Measurements from ENCODE around the gene TM7SF3. TPM values are rescaled to one million over a fixed set of nuclear protein-coding genes. Genes with fewer than 3 reads are reported as not detected.
A peak's percentile ranks its signal among the peaks of the same experiment; 100 is the strongest.
"Not testable (repeated sequence)": the region's sequence is repeated elsewhere in the genome, so short reads cannot be mapped to it uniquely, and the experiment has no call there.

The TM7SF3 gene
- total RNA-seq, 2 experiments from 2014 or later = 32.4 to 33.6 TPM

DNA sequence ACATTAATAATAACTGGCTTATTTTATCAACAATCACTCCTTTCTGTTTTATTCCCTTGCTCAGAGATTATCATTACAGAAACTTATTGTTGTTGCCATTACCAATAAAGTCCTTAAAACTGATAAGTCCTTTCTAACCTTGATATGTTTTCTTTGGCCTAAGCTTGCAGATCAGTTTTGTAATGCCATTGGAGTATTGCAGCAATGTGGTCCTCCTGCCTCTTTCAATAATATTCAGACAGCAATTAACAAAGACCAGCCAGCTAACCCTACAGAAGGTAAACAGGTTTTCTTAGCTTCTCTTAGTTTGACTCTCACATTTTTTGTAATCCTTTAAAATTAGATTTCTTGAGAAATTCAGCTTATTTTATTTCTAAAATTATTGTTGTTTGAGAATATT, 12.1 kb upstream of the TM7SF3 start:
- Mint-ChIP-seq H3K27me3 (no peaks in the 10 kb centered on the region), H3K36me3 (peaks cover 10% of the 10 kb centered on the region), H3K27ac (no peak overlapping the region), H3K4me3 (no peak overlapping the region), H3K9me3 (no peaks in the 10 kb centered on the region), H3K4me1 (peaks cover 30% of the 10 kb centered on the region)
- DNase-seq = no peak

DNA sequence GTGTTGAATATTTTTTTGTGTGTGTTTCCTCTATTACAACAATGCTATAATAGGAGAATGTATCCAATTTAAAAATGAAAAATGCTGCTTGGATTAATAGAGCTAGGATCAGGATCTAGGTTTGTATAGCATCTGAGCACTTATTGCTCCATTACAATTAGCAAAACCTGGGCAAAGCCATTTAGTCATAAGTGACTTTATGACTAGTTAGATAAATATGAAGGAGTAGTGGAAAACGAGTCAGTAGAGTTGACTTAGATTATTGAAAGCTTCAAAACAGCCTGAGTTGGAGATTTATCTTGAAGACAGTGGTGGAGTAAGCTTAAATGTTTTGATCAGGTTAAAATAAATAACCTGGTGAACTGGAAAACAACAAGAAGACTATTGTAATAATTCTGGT, 10.9 kb upstream of the TM7SF3 start:
- Mint-ChIP-seq H3K9me3 (no peaks in the 10 kb centered on the region), H3K4me3 (no peak overlapping the region), H3K27me3 (no peaks in the 10 kb centered on the region), H3K4me1 (peaks cover 30% of the 10 kb centered on the region), H3K36me3 (peaks cover 7% of the 10 kb centered on the region), H3K27ac (no peak overlapping the region)
- no peak for DNase-seq

DNA sequence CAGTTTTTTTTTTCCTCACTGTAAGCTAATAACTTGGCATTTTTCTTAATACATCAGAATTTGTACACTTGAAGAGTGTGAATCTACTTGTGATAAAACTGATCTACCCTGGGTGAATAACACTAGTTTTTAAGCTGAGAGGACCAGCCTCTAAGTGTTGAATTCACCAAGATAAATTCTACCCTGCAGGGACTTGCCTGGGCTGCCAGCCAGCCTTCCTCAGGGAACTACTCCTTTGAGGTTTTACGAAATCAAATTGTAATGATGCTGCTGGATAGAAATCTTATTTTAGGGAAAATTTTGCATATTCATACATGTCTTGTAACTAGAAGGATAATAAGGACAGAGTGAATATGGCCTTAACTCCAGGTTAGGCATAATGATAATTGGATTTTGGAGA, 10.1 kb upstream of the TM7SF3 start:
- Mint-ChIP-seq H3K4me3 (peak overlapping the region; percentile 22), H3K27me3 (no peaks in the 10 kb centered on the region), H3K4me1 (peaks cover 30% of the 10 kb centered on the region), H3K9me3 (no peaks in the 10 kb centered on the region), H3K27ac (no peak overlapping the region), H3K36me3 (peaks cover 5% of the 10 kb centered on the region)
- DNase-seq = no peak

DNA sequence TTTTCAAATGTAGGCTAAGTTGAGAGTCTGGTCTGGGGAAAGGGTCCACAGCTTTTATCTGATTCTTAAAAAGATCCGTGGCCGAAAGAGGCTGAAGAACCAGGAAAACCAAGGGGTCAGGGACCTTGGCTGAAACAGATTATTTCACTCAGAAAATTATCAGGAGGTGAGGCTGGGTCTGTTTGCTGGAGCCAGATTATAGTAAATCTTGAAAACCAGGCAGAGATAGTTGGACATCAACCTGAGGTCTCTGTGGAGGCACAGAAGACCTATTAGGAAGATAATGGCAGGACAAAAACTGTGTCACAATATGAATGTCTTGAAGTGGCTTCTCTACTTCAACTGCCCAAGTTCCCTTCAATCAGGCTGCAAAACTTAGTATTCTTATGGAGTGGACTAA, 6.6 kb upstream of the TM7SF3 start:
- Mint-ChIP-seq H3K4me1 (peaks cover 27% of the 10 kb centered on the region), H3K36me3 (peaks cover 2% of the 10 kb centered on the region), H3K27ac (no peak overlapping the region), H3K27me3 (no peaks in the 10 kb centered on the region), H3K4me3 (no peak overlapping the region), H3K9me3 (no peaks in the 10 kb centered on the region)
- no peak for DNase-seq

DNA sequence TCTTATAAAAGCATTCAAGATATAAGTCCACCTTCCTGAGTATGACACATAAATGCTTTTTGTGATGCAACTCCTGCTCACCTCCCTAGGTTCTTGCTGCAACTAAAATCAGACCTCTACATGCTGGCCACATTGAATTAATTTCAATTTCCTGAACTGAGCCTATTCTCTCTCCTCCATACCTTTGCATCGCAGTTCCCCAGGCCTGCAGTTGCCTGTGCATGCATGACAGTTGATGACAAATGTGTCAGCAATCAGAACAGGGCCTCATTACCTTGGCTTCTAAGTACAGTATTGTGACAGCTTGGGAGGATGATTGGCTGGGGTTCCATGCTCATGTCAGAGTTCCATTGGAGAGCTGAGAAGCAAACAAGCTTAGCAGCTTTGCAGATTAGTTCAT, 3.9 kb upstream of the TM7SF3 start:
- Mint-ChIP-seq H3K27me3 (no peaks in the 10 kb centered on the region), H3K4me1 (peaks cover 16% of the 10 kb centered on the region)

DNA sequence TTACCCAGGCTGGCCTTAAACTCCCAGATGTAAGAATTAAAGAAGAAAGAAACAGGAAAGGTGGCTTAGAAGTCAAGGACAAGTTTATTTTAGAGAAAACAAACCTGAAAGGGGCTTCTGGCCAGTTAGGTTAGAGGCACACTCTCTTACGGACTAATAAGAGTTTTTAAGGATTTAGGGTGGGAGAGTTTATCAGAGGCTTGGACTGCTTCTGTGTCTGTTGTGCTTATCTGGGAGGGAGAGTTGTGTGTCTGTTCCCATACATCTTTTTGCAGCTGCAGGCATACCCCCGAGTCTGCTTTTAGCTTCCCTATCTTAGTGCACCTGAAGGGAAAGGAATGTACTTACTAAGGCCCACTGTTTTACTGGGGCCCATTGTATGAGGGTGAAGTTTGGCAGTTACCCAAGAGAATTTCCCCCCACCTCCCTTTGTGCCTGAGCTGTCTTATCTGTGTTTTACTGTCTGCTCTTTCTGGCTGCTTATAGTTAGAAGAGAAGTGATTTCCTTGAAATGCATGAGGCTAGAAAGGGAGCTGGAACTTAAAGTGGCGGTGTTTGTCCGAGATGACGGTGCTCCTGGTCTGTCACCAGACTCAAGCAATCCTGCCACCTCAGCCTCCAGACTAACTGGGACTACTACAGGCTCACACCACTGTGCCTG, 3.1 kb upstream of the TM7SF3 start:
- H3K9me3 Mint-ChIP-seq, H3K4me3 Mint-ChIP-seq, DNase-seq, H3K27me3 Mint-ChIP-seq, H3K36me3 Mint-ChIP-seq: not testable (repeated sequence)
- Mint-ChIP-seq H3K27ac (peak overlapping the region; percentile 11), H3K4me1 (peaks cover 20% of the 10 kb centered on the region)

More for the DNA sequence above, 3.9 kb upstream of the TM7SF3 start:
- no peak for DNase-seq
- H3K36me3 Mint-ChIP-seq = peaks cover 2% of the 10 kb centered on the region
- H3K9me3 Mint-ChIP-seq = no peaks in the 10 kb centered on the region
- no peak overlapping the region for H3K4me3 Mint-ChIP-seq
- H3K27ac Mint-ChIP-seq = no peak overlapping the region

DNA sequence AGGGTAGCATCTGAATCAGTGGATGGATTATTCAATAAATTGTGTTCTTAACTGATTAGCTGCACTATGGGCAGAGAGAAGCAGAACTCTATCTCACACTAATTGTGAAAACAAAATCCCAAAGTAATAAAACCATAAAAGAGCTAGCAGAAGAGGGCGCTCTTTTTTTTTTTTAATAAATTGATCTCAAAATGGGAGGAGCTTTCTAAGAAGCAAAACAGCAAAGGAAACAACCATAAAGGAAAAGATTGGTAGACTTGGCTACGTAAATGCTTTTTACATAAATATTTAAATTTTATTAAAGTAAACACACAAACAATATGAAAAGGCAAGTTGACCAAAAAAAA, 1.5 kb upstream of the TM7SF3 start:
- no peaks in the 10 kb centered on the region for H3K27me3 Mint-ChIP-seq
- no peaks in the 10 kb centered on the region for H3K36me3 Mint-ChIP-seq
- peaks cover 33% of the 10 kb centered on the region for H3K4me1 Mint-ChIP-seq
- H3K9me3 Mint-ChIP-seq = no peaks in the 10 kb centered on the region
- peak overlapping the region; percentile 88 for H3K27ac Mint-ChIP-seq
- DNase-seq = no peak
- H3K4me3 Mint-ChIP-seq = no peak overlapping the region

DNA sequence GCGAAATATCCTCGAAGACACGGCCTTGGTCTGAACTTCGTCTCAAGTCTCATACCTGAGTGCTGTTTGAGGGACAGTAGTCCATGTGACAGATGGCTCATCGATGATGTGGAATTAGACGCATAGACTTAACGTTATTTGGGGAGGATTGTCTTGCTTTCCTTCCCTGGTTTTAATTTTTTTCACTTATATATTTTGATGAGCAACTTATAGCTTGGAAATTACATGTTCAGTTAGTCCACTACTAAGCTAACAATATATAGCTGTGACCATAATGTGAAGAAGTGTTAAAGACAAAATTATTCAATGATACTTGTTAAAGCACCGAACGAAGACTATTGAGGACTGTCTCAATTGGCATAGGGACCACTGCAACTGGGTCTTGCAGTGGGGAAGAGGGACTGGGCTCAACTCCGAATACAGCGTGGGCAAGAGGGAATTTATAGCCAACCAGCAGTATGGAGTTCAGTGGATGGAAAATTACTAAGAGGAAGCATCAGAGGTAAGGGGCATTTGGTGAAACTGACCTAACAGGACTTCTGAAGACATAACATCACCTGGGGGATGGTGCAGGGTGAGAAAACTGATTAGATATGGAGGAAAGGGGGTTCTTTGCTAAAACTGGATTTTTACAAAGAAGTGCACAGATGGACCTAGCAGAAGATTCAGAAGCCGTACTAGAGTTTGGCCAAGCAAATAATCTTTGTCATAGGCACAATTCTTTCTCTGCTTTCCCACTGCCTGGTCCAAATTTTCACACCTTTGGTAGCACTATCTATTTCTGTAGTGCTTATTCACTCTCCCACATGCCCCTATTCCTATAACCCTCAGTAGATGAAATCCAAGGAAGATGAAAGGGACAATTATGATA, 910 bp upstream of the TM7SF3 start:
- H3K36me3 Mint-ChIP-seq = peaks cover 3% of the 10 kb centered on the region
- H3K4me3 Mint-ChIP-seq = peak overlapping the region; percentile 88
- H3K9me3 Mint-ChIP-seq = no peaks in the 10 kb centered on the region
- H3K4me1 Mint-ChIP-seq = peaks cover 37% of the 10 kb centered on the region
- H3K27ac Mint-ChIP-seq = peak overlapping the region; percentile 88
- no peak for DNase-seq
- no peaks in the 10 kb centered on the region for H3K27me3 Mint-ChIP-seq

DNA sequence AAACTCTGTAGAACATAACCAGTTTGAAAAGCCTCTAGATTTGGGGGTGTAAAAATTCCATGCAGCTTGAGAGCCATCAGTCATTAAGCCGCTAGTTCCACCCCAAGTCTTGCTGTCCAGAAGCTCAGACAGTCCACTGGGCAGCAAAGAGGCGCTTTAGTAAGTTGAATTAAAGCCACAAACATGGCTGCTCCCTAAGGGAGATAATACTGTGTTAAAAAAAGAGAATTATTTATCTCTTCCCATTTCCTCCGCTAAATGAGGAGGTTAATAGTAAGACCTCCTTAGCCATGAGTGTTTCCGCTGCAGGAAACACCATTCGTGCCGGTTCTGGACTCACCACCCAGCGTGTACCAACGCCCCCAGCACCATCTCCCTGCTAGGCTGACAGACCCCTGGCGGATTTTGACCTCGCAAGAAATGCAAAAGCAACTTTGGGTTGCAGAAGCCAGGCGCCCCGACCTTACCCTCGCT, 536 bp downstream of the TM7SF3 start:
- Mint-ChIP-seq H3K4me3 (peak overlapping the region; percentile 88), H3K36me3 (peaks cover 5% of the 10 kb centered on the region), H3K9me3 (no peaks in the 10 kb centered on the region), H3K27me3 (no peaks in the 10 kb centered on the region), H3K27ac (peak overlapping the region; percentile 88), H3K4me1 (peaks cover 39% of the 10 kb centered on the region)
- no peak for DNase-seq

DNA sequence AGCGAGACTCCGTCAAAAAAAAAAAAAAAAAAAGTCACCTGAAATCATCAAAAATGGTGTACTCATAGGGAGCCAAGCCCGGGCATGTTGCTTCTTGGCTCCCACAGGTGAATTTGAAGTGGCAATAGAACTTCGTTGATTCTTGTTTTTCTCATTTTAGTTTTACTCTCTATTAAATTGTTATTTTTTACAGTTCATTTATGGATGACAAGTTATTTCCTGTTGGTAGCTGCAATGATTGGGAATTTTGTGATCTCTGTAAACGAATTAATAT, 1.3 kb downstream of the TM7SF3 start:
- peaks cover 45% of the 10 kb centered on the region for H3K4me1 Mint-ChIP-seq
- H3K9me3 Mint-ChIP-seq = no peaks in the 10 kb centered on the region
- no peak for DNase-seq
- peak overlapping the region; percentile 14 for H3K27ac Mint-ChIP-seq
- H3K4me3 Mint-ChIP-seq = peak overlapping the region; percentile 88
- H3K36me3 Mint-ChIP-seq = peaks cover 7% of the 10 kb centered on the region
- no peaks in the 10 kb centered on the region for H3K27me3 Mint-ChIP-seq

DNA sequence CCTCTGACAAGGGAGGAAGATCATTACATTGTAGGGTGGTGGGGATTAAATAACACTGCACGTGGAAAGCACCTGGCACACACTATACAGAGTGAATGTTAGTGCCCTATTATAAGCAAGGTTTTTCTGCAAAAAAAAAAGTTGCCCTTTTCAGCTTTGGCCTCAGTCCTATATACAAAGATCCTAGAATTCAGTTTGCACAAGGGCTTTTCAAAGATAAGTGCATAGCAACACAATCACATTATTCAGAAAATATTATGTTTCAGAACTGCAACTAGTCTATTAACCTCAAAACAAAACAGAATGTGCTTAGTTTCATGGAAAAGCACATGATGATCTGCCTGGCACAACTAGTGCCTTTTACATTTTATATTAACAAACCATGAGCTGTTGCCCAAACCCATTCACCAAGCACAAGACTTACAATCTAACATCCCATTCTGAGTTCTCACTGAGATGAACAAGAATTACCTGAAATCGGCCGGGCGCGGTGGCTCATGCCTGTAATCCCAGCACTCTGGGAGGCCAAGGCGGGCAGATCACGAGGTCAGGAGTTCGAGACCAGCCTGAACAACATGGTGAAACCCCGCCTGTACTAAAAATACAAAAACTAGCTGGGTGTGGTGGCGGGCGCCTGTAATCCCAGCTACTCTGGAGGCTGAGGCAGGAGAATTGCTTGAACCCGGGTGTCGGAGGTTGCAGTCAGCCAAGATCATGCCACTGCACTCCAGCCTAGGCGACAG, 1.8 kb downstream of the TM7SF3 start:
- H3K36me3 Mint-ChIP-seq = peaks cover 7% of the 10 kb centered on the region
- peaks cover 47% of the 10 kb centered on the region for H3K4me1 Mint-ChIP-seq
- no peaks in the 10 kb centered on the region for H3K27me3 Mint-ChIP-seq
- DNase-seq = no peak
- no peak overlapping the region for H3K27ac Mint-ChIP-seq
- H3K9me3 Mint-ChIP-seq = no peaks in the 10 kb centered on the region
- peak overlapping the region; percentile 51 for H3K4me3 Mint-ChIP-seq

DNA sequence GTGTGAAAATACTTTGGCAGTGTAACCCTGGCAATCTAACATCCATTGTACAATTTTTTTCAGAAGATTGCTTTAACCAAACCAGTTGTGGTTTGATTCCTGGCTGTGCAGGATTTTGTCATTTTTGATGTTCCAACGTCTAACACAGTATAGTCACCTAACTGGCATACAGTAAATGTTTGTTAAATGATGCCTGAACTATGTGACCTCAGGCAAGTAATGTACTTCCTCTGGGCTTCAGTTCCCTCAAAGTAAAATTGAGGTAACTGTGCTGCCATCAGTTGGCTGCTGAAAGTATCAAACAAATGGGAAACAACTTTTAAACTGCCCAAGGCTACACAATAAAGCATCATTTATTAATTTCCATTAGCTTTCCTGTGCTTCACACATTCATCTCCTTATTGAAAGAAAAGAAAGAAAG, 4.3 kb downstream of the TM7SF3 start:
- Mint-ChIP-seq H3K27ac (no peak overlapping the region), H3K4me3 (no peak overlapping the region), H3K36me3 (peaks cover 7% of the 10 kb centered on the region), H3K9me3 (no peaks in the 10 kb centered on the region), H3K4me1 (peaks cover 47% of the 10 kb centered on the region), H3K27me3 (no peaks in the 10 kb centered on the region)
- no peak for DNase-seq

DNA sequence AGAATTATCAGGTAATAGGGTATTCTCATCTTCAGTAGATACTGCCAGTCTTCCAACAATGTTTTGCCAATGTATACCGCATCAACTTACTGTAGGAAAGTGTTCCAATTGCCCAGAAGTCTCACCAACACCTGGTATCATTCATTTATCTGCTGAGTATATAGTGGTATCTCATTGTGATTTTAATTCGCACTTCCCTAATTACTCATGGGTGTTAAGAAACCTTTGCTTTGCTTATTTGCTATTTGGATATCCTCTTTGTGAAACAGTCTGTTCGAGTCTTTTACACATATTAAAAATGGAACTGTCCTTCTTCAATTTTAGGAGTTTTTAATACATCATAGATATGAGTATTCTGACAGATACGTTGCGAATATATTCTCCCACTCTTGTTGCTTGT, 6.1 kb downstream of the TM7SF3 start:
- Mint-ChIP-seq H3K4me1 (peaks cover 45% of the 10 kb centered on the region), H3K4me3 (no peak overlapping the region), H3K27me3 (no peaks in the 10 kb centered on the region), H3K9me3 (no peaks in the 10 kb centered on the region), H3K36me3 (peaks cover 7% of the 10 kb centered on the region), H3K27ac (no peak overlapping the region)
- DNase-seq = no peak

DNA sequence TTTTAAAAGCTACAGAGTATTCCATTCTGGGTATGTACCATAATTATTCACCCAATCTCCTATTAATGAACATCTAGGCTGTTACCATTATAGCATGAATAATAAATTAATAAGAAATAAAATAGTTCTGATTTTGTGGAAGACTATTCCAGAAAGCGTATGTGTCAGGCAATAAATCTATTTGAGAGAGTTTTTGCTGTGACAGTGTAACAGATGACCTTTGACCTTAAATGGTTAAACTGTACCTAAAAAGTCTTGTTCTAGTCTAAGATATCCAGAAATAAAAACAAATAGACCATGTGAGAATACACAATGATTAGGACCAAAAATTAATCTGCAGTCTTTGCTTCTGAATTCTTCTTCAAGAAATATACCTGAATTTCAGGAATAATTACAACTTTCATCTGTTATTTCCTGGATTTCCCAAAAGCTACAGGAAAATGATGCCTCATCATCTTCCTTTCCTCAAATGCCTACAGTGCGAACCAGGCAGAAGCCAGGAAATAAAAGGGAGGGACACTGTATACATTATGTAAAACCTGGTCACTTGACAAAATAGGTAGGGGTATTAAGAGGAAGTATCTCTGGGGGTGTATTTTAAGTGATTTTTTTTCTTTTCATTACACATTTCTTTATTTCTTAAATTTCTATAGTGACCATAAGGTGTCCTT, 7.3 kb downstream of the TM7SF3 start:
- Mint-ChIP-seq H3K4me1 (peaks cover 38% of the 10 kb centered on the region), H3K36me3 (peaks cover 10% of the 10 kb centered on the region), H3K27ac (no peak overlapping the region), H3K9me3 (no peaks in the 10 kb centered on the region), H3K27me3 (no peaks in the 10 kb centered on the region), H3K4me3 (no peak overlapping the region)
- DNase-seq = no peak

DNA sequence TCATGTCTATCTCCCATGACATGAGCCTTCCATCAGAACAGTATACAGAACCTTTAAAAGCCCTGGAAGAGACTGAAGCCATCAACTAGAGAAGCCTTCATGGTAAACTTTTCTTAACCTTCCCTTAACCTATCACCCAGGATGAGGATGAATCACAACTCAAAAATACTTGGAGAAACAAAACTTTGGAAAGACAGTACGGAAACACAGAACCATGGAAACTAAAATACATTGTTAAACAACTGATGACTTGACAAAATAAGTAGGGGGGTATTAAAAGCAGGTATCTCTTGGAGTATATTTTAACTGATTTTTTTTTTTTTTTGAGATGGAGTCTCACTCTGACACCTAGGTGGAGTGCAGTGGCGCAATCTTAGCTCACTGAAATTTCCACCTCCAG, 8.7 kb downstream of the TM7SF3 start:
- Mint-ChIP-seq H3K27ac (no peak overlapping the region), H3K4me3 (no peak overlapping the region), H3K4me1 (peaks cover 34% of the 10 kb centered on the region), H3K27me3 (no peaks in the 10 kb centered on the region), H3K36me3 (peaks cover 16% of the 10 kb centered on the region), H3K9me3 (no peaks in the 10 kb centered on the region)
- no peak for DNase-seq
